Right atrium auricular region (tissue), 2 donors: ENCODE measurements around the gene PPT2. TPM values are rescaled to one million over a fixed set of nuclear protein-coding genes. Genes with fewer than 3 reads are reported as not detected.
"Not testable (repeated sequence)": the region's sequence is repeated elsewhere in the genome, so short reads cannot be mapped to it uniquely, and the experiment has no call there.

ENCODE experiments used
- DNase-seq: peaks from one replicate; pipeline ENCODE4 v3.0.0-alpha.2; 2019; ENCODE audit warnings: low spot score
- H3K27ac ChIP-seq, 2 donors: fragments of 200-600 bp; sonication (generic); 1 replicate in 1 of 2; 2 replicates in 1 of 2; pipeline ENCODE4 v1.5.1; 2016 to 2019
- H3K27me3 ChIP-seq, 2 donors: fragments of 200-600 bp; sonication (generic); one replicate each; pipeline versions ENCODE4 v1.5.1 to v1.6.0; 2017 to 2019
- H3K36me3 ChIP-seq: fragments of 200-600 bp; sonication (generic); one replicate; pipeline ENCODE4 v1.5.1; 2016
- H3K4me1 ChIP-seq, 2 donors: fragments of 200-600 bp; sonication (generic); one replicate each; pipeline versions ENCODE4 v1.5.1 to v1.6.0; 2017 to 2019
- H3K4me3 ChIP-seq, 2 donors: fragments of 200-600 bp; sonication (generic); 1 replicate in 1 of 2; 2 replicates in 1 of 2; pipeline ENCODE4 v1.5.1; 2017 to 2019; ENCODE audit warnings: mild to moderate bottlenecking in 1 of 2, moderate library complexity in 1 of 2
- H3K9me3 ChIP-seq, 2 donors: fragments of 200-600 bp; sonication (generic); one replicate each; pipeline ENCODE4 v1.5.1; 2019
- CTCF ChIP-seq, 2 donors: fragments of 200-600 bp; sonication (generic); IDR thresholded peaks; one replicate each; pipeline ENCODE4 v1.5.1; 2019; ENCODE audit warnings: antibody characterized with exemption in 2 of 2
- total RNA-seq, 2 donors: library from RNA; depleted of rRNA; stranded (reverse); fragments of >200 nt; gene quantifications; one replicate each; pipeline ENCODE4 v1.1.0, GENCODE V29; 2016

Gene PPT2
- total RNA-seq, 2 donors from 2014 or later: 19.5 to 27.0 TPM

- no peaks in the 10 kb centered on the region for H3K27me3 ChIP-seq
- DNase-seq: peak; percentile 91
- H3K9me3 ChIP-seq: no peaks in the 10 kb centered on the region
- H3K27ac ChIP-seq: peak within 1 kb of the TSS; percentile 92 to 99
- H3K36me3 ChIP-seq: peaks cover 19% of the 10 kb centered on the region
- no peak for TF ChIP-seq CTCF (IDR thresholded peaks at IDR 0.05)
- H3K4me3 ChIP-seq: peak within 1 kb of the TSS; percentile 88 to 91
- peaks cover 3 to 84% of the 10 kb centered on the region in 2 donors for H3K4me1 ChIP-seq
These were observed 36.3 kb downstream of the PPT2 start, which contains the start of gene PBX2 for GRCh38 chr6:32190054-32190851. TSS of gene PBX2 (minus strand) at chr6:32190202. CDS start at chr6:32189915, 287 bp downstream.

GRCh38 chr6:32190911-32191677 is 37.2 kb downstream of the PPT2 start:
- no peaks in the 10 kb centered on the region for H3K27me3 ChIP-seq
- DNase-seq: no peak
- H3K4me1 ChIP-seq: peaks cover 4 to 80% of the 10 kb centered on the region in 2 donors
- no peaks in the 10 kb centered on the region for H3K9me3 ChIP-seq
- H3K27ac ChIP-seq: peak overlapping the region; percentile 92 to 99
- H3K36me3 ChIP-seq: peaks cover 18% of the 10 kb centered on the region
- TF ChIP-seq CTCF (IDR thresholded peaks at IDR 0.05): no peak
- peak overlapping the region; percentile 88 to 91 for H3K4me3 ChIP-seq

- no peaks in the 10 kb centered on the region for H3K9me3 ChIP-seq
- no peak for DNase-seq
- TF ChIP-seq CTCF (IDR thresholded peaks at IDR 0.05): no peak
- no peaks in the 10 kb centered on the region for H3K27me3 ChIP-seq
- peaks cover 10% of the 10 kb centered on the region for H3K36me3 ChIP-seq
- peak overlapping the region; percentile 12 to 40 for H3K4me3 ChIP-seq
- H3K4me1 ChIP-seq: peaks cover 4 to 77% of the 10 kb centered on the region in 2 donors
- peak overlapping the region; percentile 92 to 99 for H3K27ac ChIP-seq
These were observed 38.0 kb downstream of the PPT2 start for GRCh38 chr6:32191696-32192607.

- peaks cover 4% of the 10 kb centered on the region for H3K36me3 ChIP-seq
- H3K27me3 ChIP-seq: no peaks in the 10 kb centered on the region
- H3K9me3 ChIP-seq: no peaks in the 10 kb centered on the region
- peak within 1 kb of the TSS; percentile 12 to 40 for H3K4me3 ChIP-seq
- DNase-seq: no peak
- peak within 1 kb of the TSS; percentile 92 to 99 for H3K27ac ChIP-seq
- TF ChIP-seq CTCF (IDR thresholded peaks at IDR 0.05): no peak
- H3K4me1 ChIP-seq: peaks cover 4 to 75% of the 10 kb centered on the region in 2 donors
These were observed 38.7 kb downstream of the PPT2 start, which contains the start of gene GPSM3 for GRCh38 chr6:32192608-32193039. TSS of gene GPSM3 (minus strand) at chr6:32192643. CDS start at chr6:32192513, 130 bp downstream.

GRCh38 chr6:32193096-32193495 is 39.2 kb downstream of the PPT2 start:
- H3K4me1 ChIP-seq: peaks cover 4 to 70% of the 10 kb centered on the region in 2 donors

More at GRCh38 chr6:32193096-32193495, 39.2 kb downstream of the PPT2 start:
- H3K36me3 ChIP-seq, DNase-seq, H3K9me3 ChIP-seq, H3K27me3 ChIP-seq: not testable (repeated sequence)
- Histone ChIP-seq H3K27ac (peak overlapping the region; percentile 92 to 99), H3K4me3 (peak overlapping the region in 1 of 2 donors; percentile 40)
